Adipocyte (in vitro differentiated cells): ENCODE results near the gene DIAPH3.
"Not testable (repeated sequence)": the region's sequence is repeated elsewhere in the genome, so short reads cannot be mapped to it uniquely, and the experiment has no call there.

Experiments
- DNase-seq: peaks from one replicate; pipeline ENCODE4 v3.0.0-alpha.2; 2015; ENCODE audit warnings: low read depth
- H3K27me3 ChIP-seq: replicated peaks from 2 replicates; pipeline ENCODE4 v1.7.0; 2013; ENCODE audit warnings: mild to moderate bottlenecking, low read length, moderate library complexity; ENCODE audit not compliant: control insufficient read depth, insufficient read depth
- H3K36me3 ChIP-seq: 2 replicates; pipeline ENCODE4 v1.7.0; 2013; ENCODE audit warnings: low read length, mild to moderate bottlenecking, moderate library complexity; ENCODE audit not compliant: control insufficient read depth, insufficient read depth, severe bottlenecking
- H3K4me1 ChIP-seq: 2 replicates; pipeline ENCODE4 v1.7.0; 2013; ENCODE audit warnings: mild to moderate bottlenecking, low read length, moderate library complexity; ENCODE audit not compliant: control insufficient read depth, insufficient read depth
- H3K4me3 ChIP-seq: 2 replicates; pipeline ENCODE4 v1.7.0; 2013; ENCODE audit warnings: mild to moderate bottlenecking, low read length, moderate library complexity
- H3K9ac ChIP-seq: 2 replicates; pipeline ENCODE4 v1.7.0; 2013; ENCODE audit warnings: mild to moderate bottlenecking, low read length, moderate library complexity
- H3K9me3 ChIP-seq: 2 replicates; pipeline ENCODE4 v1.7.0; 2013; ENCODE audit warnings: mild to moderate bottlenecking, low read length, moderate library complexity; ENCODE audit not compliant: control insufficient read depth

Gene DIAPH3

GRCh38 chr13:60090574-60090973 is 73.2 kb downstream of the DIAPH3 start:
- Histone ChIP-seq H3K4me3 (no peak overlapping the region), H3K36me3 (no peaks in the 10 kb centered on the region), H3K27me3 (no peaks in the 10 kb centered on the region), H3K9me3 (no peaks in the 10 kb centered on the region), H3K4me1 (peaks cover 14% of the 10 kb centered on the region), H3K9ac (no peak overlapping the region)
- peak; percentile 19 for DNase-seq

- not testable (repeated sequence) for H3K9me3 ChIP-seq, H3K4me1 ChIP-seq, H3K9ac ChIP-seq, DNase-seq, H3K4me3 ChIP-seq, H3K27me3 ChIP-seq, H3K36me3 ChIP-seq
These were observed 79.9 kb downstream of the DIAPH3 start for GRCh38 chr13:60083780-60084179.

- no peak overlapping the region for H3K9ac ChIP-seq
- H3K4me1 ChIP-seq: no peaks in the 10 kb centered on the region
- no peaks in the 10 kb centered on the region for H3K27me3 ChIP-seq
- no peaks in the 10 kb centered on the region for H3K36me3 ChIP-seq
- DNase-seq: peak; percentile 29
- no peak overlapping the region for H3K4me3 ChIP-seq
- H3K9me3 ChIP-seq: no peaks in the 10 kb centered on the region
These were observed 82.9 kb downstream of the DIAPH3 start for GRCh38 chr13:60080850-60081249.

GRCh38 chr13:60078226-60078625 is 85.5 kb downstream of the DIAPH3 start:
- Histone ChIP-seq H3K36me3 (no peaks in the 10 kb centered on the region), H3K27me3 (no peaks in the 10 kb centered on the region), H3K4me1 (no peaks in the 10 kb centered on the region), H3K9me3 (no peaks in the 10 kb centered on the region), H3K4me3 (no peak overlapping the region), H3K9ac (no peak overlapping the region)
- DNase-seq: no peak

- H3K4me1 ChIP-seq: no peaks in the 10 kb centered on the region
- H3K27me3 ChIP-seq: no peaks in the 10 kb centered on the region
- H3K9me3 ChIP-seq: no peaks in the 10 kb centered on the region
- no peak overlapping the region for H3K4me3 ChIP-seq
- DNase-seq: no peak
- H3K36me3 ChIP-seq: no peaks in the 10 kb centered on the region
- no peak overlapping the region for H3K9ac ChIP-seq
These were observed 87.9 kb downstream of the DIAPH3 start for GRCh38 chr13:60075850-60076249.

GRCh38 chr13:60074397-60074796 is 89.3 kb downstream of the DIAPH3 start:
- H3K4me3 ChIP-seq: no peak overlapping the region
- H3K36me3 ChIP-seq: no peaks in the 10 kb centered on the region
- no peaks in the 10 kb centered on the region for H3K27me3 ChIP-seq
- peaks cover 5% of the 10 kb centered on the region for H3K9me3 ChIP-seq
- H3K4me1 ChIP-seq: no peaks in the 10 kb centered on the region
- DNase-seq: no peak
- H3K9ac ChIP-seq: no peak overlapping the region

GRCh38 chr13:60066226-60066625 is 97.5 kb downstream of the DIAPH3 start:
- Histone ChIP-seq H3K4me1 (no peaks in the 10 kb centered on the region), H3K4me3 (no peak overlapping the region), H3K9ac (no peak overlapping the region), H3K9me3 (peaks cover 10% of the 10 kb centered on the region), H3K27me3 (no peaks in the 10 kb centered on the region), H3K36me3 (no peaks in the 10 kb centered on the region)
- DNase-seq: no peak

GRCh38 chr13:60062502-60062901 is 101.2 kb downstream of the DIAPH3 start:
- H3K4me3 ChIP-seq: no peak overlapping the region

GRCh38 chr13:60061737-60062136 is 102.0 kb downstream of the DIAPH3 start:
- Histone ChIP-seq H3K4me3 (no peak overlapping the region), H3K27me3 (no peaks in the 10 kb centered on the region), H3K4me1 (no peaks in the 10 kb centered on the region), H3K9ac (no peak overlapping the region), H3K9me3 (peaks cover 3% of the 10 kb centered on the region), H3K36me3 (no peaks in the 10 kb centered on the region)
- no peak for DNase-seq

More at GRCh38 chr13:60062502-60062901, 101.2 kb downstream of the DIAPH3 start:
- Histone ChIP-seq H3K9ac (no peak overlapping the region), H3K9me3 (peaks cover 3% of the 10 kb centered on the region), H3K4me1 (no peaks in the 10 kb centered on the region), H3K36me3 (no peaks in the 10 kb centered on the region), H3K27me3 (no peaks in the 10 kb centered on the region)
- DNase-seq: no peak

GRCh38 chr13:60051754-60052285 is 111.9 kb downstream of the DIAPH3 start:
- Histone ChIP-seq H3K36me3 (no peaks in the 10 kb centered on the region), H3K4me1 (no peaks in the 10 kb centered on the region), H3K9ac (no peak overlapping the region), H3K4me3 (no peak overlapping the region), H3K9me3 (no peaks in the 10 kb centered on the region), H3K27me3 (no peaks in the 10 kb centered on the region)
- DNase-seq: no peak

- not testable (repeated sequence) for H3K4me1 ChIP-seq, H3K36me3 ChIP-seq, H3K4me3 ChIP-seq, DNase-seq, H3K27me3 ChIP-seq, H3K9me3 ChIP-seq, H3K9ac ChIP-seq
These were observed 115.4 kb downstream of the DIAPH3 start for GRCh38 chr13:60048353-60048752.

GRCh38 chr13:60047918-60048317 is 115.8 kb downstream of the DIAPH3 start:
- Histone ChIP-seq H3K36me3 (no peaks in the 10 kb centered on the region), H3K4me3 (no peak overlapping the region), H3K27me3 (no peaks in the 10 kb centered on the region), H3K4me1 (peaks cover 8% of the 10 kb centered on the region), H3K9ac (no peak overlapping the region), H3K9me3 (no peaks in the 10 kb centered on the region)
- no peak for DNase-seq
